Epithelial cell of proximal tubule (primary cell): Measurements from ENCODE around the gene SORCS2. TPM values are rescaled to one million over a fixed set of nuclear protein-coding genes. Genes with fewer than 3 reads are reported as not detected.

ENCODE experiments used
- DNase-seq: peaks from one replicate; pipeline ENCODE4 v3.0.0-alpha.2; 2011; ENCODE audit warnings: low read depth
- H3K4me3 ChIP-seq: 2 replicates; pipeline ENCODE4 v1.5.1; 2011; ENCODE audit warnings: low read depth, mild to moderate bottlenecking, low read length
- total RNA-seq: library from RNA; depleted of rRNA; stranded (reverse); fragments of >200 nt; gene quantifications from 2 replicates; pipeline ENCODE4 v1.2.3, GENCODE V29; 2015
- TF ChIP-seq, protein P1 (sequence below): conservative IDR thresholded peaks from 2 replicates; pipeline ENCODE4 v1.5.1; 2012; ENCODE audit warnings: low read depth, mild to moderate bottlenecking, low read length

SORCS2 gene
- total RNA-seq, 1 donor from 2014 or later: 0.29 TPM

DNA sequence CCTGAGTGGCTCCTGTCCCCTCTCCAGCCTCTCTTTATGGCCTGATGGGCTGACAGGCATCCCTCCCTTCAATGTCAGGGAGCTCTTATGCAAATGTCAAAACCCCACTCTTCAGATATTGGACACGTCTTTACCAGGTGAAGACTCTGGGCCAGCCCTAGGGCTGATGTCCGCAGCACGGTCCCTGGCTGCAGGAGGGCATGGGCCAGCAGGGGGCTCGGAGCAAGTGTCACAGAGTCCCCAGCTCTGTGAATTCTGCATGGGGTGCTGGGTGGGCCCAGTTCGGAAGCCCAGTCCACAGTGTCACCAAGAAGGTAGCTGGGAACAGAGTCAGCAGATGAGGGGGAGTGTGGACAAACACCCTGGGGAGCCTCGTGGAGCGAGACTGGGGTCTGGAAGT, 282.0 kb downstream of the SORCS2 start:
- H3K4me3 ChIP-seq: no peak overlapping the region
- DNase-seq: no peak
- TF ChIP-seq, protein P1, sequence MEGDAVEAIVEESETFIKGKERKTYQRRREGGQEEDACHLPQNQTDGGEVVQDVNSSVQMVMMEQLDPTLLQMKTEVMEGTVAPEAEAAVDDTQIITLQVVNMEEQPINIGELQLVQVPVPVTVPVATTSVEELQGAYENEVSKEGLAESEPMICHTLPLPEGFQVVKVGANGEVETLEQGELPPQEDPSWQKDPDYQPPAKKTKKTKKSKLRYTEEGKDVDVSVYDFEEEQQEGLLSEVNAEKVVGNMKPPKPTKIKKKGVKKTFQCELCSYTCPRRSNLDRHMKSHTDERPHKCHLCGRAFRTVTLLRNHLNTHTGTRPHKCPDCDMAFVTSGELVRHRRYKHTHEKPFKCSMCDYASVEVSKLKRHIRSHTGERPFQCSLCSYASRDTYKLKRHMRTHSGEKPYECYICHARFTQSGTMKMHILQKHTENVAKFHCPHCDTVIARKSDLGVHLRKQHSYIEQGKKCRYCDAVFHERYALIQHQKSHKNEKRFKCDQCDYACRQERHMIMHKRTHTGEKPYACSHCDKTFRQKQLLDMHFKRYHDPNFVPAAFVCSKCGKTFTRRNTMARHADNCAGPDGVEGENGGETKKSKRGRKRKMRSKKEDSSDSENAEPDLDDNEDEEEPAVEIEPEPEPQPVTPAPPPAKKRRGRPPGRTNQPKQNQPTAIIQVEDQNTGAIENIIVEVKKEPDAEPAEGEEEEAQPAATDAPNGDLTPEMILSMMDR: no peak

DNA sequence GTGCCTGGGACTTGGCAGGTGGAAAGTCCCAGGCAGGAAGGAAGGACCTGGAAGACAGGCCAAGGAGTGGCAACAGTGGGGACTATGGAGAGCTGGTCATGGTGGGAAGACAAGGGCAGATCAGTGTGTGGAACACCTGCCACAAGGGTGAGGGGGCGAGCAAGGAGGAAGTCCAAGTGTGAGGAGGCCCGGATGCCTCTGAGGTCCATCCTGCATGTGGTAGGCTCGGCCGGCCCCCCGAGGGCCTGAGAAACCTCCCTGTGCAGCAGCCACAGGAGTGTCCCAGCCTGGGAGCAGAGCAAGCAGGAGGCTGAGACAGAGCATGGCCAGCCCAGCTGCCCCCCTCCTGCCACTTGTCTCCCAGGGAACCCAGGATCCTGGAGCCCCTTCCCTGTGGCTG, 282.9 kb downstream of the SORCS2 start:
- no peak overlapping the region for H3K4me3 ChIP-seq
- no peak for DNase-seq
- TF ChIP-seq, protein P1: no peak

DNA sequence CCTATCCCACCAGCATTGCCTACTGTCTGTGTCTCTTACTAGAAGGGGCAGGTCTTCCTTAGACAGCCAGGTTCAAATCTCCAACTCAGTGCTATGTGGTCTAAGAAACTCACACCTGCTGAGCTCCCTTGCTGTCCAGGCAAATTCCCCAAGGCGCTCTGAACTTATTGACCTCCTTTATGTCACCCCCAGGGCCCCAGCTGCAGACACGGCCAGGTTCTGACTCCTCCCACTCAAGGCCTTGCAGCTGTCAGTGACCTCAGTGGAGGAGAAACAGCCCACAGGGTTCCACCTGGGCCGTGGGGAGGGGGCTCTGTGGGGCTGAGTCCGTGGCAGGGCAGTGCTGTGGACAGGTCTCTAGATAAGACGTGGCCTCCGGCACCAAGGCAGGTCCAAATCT, 284.5 kb downstream of the SORCS2 start:
- no peak for DNase-seq
- TF ChIP-seq, protein P1: no peak

DNA sequence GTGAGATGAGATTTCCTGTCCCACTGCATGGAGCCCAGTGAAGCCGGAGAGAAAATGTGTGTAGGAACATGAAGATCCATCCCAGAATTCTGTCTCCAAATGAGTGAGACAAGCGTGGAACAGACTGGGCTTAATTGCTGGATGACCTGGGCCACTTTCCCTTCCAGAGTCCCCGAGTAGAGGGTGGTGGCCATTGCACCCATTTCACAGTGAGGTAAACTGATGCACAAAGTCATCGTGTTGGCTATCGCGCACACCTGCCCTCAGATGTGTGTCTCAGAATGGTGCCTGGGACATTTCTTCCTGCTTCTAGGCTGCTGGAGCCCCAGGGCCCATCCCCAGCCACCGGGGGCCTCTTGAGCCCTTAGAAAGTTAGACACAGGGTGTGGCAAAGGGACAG, 285.4 kb downstream of the SORCS2 start:
- TF ChIP-seq, protein P1: no peak
- DNase-seq: no peak
- no peak overlapping the region for H3K4me3 ChIP-seq

More for the DNA sequence above, 284.5 kb downstream of the SORCS2 start:
- no peak overlapping the region for H3K4me3 ChIP-seq

DNA sequence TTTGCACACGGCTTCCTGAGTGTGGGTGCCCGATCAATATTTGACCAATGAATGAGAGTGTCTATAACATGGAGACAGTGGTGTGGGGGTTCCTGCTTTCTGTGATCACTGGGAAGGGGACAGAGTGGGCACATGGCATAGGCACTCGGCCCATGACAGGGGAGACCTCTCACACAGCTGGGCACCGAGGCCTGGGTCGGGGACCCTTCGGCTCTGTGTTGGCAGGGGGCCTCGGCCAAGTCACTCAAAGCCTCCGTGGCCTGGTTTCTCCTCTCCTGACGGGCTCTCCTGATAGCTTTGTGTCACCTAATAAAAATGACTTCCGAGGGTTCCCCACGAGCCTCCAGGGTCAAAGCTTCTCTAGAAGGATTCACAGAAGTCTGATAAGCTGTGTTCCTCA, 286.3 kb downstream of the SORCS2 start:
- TF ChIP-seq, protein P1: no peak
- no peak overlapping the region for H3K4me3 ChIP-seq
- no peak for DNase-seq

DNA sequence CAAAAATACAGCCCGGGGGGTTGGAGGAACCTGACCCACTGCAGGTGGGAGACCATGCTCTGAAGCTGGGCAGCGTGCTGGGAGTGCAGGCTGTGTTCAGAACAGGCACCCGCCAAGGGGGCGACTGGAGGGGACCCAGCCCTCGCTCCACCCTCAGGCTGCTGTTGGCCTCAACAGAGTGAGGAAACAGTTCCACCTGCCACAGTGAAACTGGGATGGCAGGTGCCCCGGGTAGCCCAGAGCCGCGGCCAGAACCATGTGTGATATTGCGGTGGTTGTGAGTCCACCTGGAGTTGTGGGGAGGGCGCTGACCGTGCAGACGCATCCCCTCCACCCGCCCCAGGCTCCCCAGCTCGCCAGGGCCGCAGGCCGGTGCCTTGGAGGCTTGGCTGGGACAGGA, 288.1 kb downstream of the SORCS2 start:
- H3K4me3 ChIP-seq: no peak overlapping the region
- TF ChIP-seq, protein P1: no peak
- no peak for DNase-seq

DNA sequence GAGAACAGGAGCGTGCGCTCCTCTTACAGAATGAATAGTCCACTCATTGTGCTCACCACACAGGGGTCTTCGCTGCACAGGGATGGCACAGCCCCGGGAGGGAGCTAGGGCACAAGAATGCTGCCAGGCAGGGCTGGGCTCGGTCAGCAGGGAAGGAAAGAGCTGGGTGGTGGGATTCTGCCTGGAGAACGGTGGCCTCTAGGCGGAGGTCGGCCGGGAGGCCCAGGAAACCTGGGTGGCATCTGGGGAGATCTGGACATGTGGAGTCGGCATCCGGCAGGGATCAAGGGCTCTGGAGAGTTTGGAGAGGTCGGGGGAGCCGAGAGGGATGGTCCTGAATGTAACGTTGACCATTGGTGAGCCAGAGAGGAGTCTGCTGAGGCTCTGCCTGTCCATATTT, 288.9 kb downstream of the SORCS2 start:
- no peak for DNase-seq
- TF ChIP-seq, protein P1: no peak
- H3K4me3 ChIP-seq: no peak overlapping the region
